Esophagus squamous epithelium (tissue), 5 donors: Measurements from ENCODE around the gene ULBP1. TPM values are rescaled to one million over a fixed set of nuclear protein-coding genes. Genes with fewer than 3 reads are reported as not detected.

Experiments
- DNase-seq: peaks from one replicate; lab custom pipeline; 2025; lab: John Stamatoyannopoulos, UW
- H3K27ac ChIP-seq, 4 donors: fragments of 200-600 bp; sonication (generic); one replicate each; pipeline ENCODE4 v1.5.1; 2016 to 2019; ENCODE audit warnings: mild to moderate bottlenecking in 1 of 4
- H3K27me3 ChIP-seq, 4 donors: fragments of 200-600 bp; sonication (generic); 1 replicate in 3 of 4; 2 replicates in 1 of 4; pipeline versions ENCODE4 v1.5.1 to v1.6.0; 2017 to 2021; ENCODE audit warnings: antibody characterized with exemption in 1 of 4
- H3K36me3 ChIP-seq, 3 donors: fragments of 200-600 bp; sonication (generic); one replicate each; pipeline ENCODE4 v1.5.1; 2016 to 2019
- H3K4me1 ChIP-seq, 3 donors: fragments of 200-600 bp; sonication (generic); one replicate each; pipeline ENCODE4 v1.5.1; 2017 to 2019
- H3K4me3 ChIP-seq, 4 donors: fragments of 200-600 bp; sonication (generic); 1 replicate in 3 of 4; 2 replicates in 1 of 4; pipeline ENCODE4 v1.5.1; 2016 to 2019; ENCODE audit warnings: mild to moderate bottlenecking in 2 of 4, moderate library complexity in 1 of 4
- H3K9me3 ChIP-seq, 3 donors: fragments of 200-600 bp; sonication (generic); one replicate each; pipeline ENCODE4 v1.5.1; 2016 to 2019
- CTCF ChIP-seq, 6 experiments: fragments of 450-650 bp in 4 of 6; fragments of 200-600 bp in 2 of 6; sonication (generic) in 2 of 6; IDR thresholded peaks; one replicate each; pipeline ENCODE4 v1.5.1; 2016 to 2019; ENCODE audit warnings: antibody characterized with exemption in 6 of 6, mild to moderate bottlenecking in 4 of 6, moderate library complexity in 4 of 6
- POLR2A ChIP-seq, 4 donors: fragments of 450-650 bp; IDR thresholded peaks; one replicate each; pipeline ENCODE4 v1.6.1; 2017; ENCODE audit warnings: antibody characterized with exemption in 4 of 4, mild to moderate bottlenecking in 4 of 4, moderate library complexity in 3 of 4
- WGBS, 2 donors: methylation state at CpG; one replicate each; pipeline ENCODE4 v1.1.5; 2018; 5-methylcytosine and 5-hydroxymethylcytosine counted together
- intact Hi-C: fragments of 100-400 bp; cut with DNase I; formaldehyde crosslinking; loops from one replicate; pipeline ENCODE4 v1.15.0; 2022
- total RNA-seq, 4 donors: library from RNA; depleted of rRNA; stranded (reverse); fragments of >200 nt; gene quantifications; one replicate each; pipeline ENCODE4 v1.1.0, GENCODE V29; 2016
- donor health status: DM: yes; HTN: yes; CAD: no.

ULBP1 gene
- total RNA-seq, 4 donors from 2014 or later, result 0.26 to 0.27 TPM; not detected in 2

GRCh38 chr6:150004101-150004782 lies 40.5 kb downstream of the ULBP1 start:
- intact Hi-C loops, result no loop called here

DNA sequence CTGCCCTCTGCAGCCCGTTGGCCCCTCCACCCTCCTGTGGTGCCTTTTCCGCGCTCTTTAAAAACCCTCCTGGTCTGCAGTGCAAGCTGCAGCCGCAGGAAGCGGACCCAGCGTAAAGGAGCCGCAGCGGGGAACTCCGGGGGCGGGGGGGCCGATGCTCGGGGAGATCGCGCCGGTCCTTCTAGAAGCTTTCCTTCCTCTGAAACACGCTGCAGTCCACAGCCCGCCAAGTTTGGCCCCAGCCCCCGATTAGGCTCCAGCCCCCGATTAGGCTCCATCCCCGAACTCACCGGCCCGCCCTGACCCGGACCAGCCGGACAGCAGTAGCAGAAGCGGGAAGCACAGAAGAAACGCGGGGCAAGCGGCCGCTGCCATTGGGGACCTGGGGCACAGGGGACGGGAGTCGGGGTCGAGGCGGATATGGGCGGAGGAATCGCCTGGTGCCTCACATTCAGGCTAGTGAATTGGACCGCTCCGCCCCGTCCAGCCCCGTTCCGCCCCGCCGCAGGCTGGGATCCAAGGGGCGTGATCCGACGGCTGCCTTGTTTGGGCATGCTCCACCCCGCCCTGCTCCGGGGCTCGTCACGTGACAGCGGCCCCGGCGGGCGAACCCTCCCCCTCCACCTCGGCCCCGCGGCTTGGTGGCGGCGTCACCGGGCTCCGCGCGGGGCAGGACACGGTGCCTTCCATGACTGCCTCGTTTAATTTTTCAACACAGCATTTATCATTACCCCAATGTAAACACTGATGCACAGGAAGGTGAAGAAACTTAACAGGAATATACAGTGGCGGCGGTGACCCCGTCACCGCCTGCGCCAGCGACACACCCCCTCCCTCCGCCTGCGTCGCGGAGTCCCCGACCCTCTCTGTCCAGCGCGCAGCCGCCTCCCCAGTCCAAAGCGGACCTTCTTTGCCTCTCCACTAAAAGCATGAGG lies 41.3 kb downstream of the ULBP1 start:
- Histone ChIP-seq H3K4me1 (peaks cover 6 to 29% (median 12%) of the 10 kb centered on the region in 3 donors), H3K27me3 (peaks cover 0 to 97% (median 3%) of the 10 kb centered on the region in 4 donors)
- WGBS, 2 donors, result 0 to 2% methylated on average over 3 to 14 of the region's 79 CpGs

More at GRCh38 chr6:150004101-150004782, 40.5 kb downstream of the ULBP1 start:
- peaks cover 0 to 97% (median 3%) of the 10 kb centered on the region in 4 donors for H3K27me3 ChIP-seq
- 14 to 35% methylated on average over 11 to 14 of the region's 14 CpGs for WGBS, 2 donors
- H3K4me3 ChIP-seq, result peak overlapping the region; percentile 46 to 75 (median 56)
- no peak for DNase-seq
- no peaks in the 10 kb centered on the region for H3K9me3 ChIP-seq
- no peaks in the 10 kb centered on the region for H3K36me3 ChIP-seq
- no peak overlapping the region for H3K27ac ChIP-seq
- no peak for TF ChIP-seq CTCF (IDR thresholded peaks at IDR 0.05)
- TF ChIP-seq POLR2A (IDR thresholded peaks at IDR 0.05), result no peak
- peaks cover 6 to 29% (median 12%) of the 10 kb centered on the region in 3 donors for H3K4me1 ChIP-seq

GRCh38 chr6:150005761-150006651 lies 42.3 kb downstream of the ULBP1 start:
- intact Hi-C loops, result no loop called here

More for the DNA sequence above, 41.3 kb downstream of the ULBP1 start:
- Histone ChIP-seq H3K36me3 (no peaks in the 10 kb centered on the region), H3K27ac (peak overlapping the region in 2 of 4 donors; percentile 0 to 26), H3K9me3 (no peaks in the 10 kb centered on the region), H3K4me3 (peak overlapping the region; percentile 46 to 75 (median 56))
- TF ChIP-seq POLR2A (IDR thresholded peaks at IDR 0.05) (no peak), CTCF (IDR thresholded peaks at IDR 0.05) (peak in 3 of 6 experiments; percentile 6 to 30 (median 6))
- intact Hi-C loops, result no loop called here
- DNase-seq, result peak; percentile 57

GRCh38 chr6:150006961-150007464 lies 43.3 kb downstream of the ULBP1 start:
- no peak overlapping the region for H3K4me3 ChIP-seq
- intact Hi-C loops, result no loop called here
- WGBS, 2 donors, result 61 to 68% methylated on average over 7 of the region's 7 CpGs
- no peak for DNase-seq
- H3K27ac ChIP-seq, result no peak overlapping the region
- no peaks in the 10 kb centered on the region for H3K36me3 ChIP-seq
- H3K9me3 ChIP-seq, result no peaks in the 10 kb centered on the region
- peaks cover 6 to 29% (median 12%) of the 10 kb centered on the region in 3 donors for H3K4me1 ChIP-seq
- TF ChIP-seq CTCF (IDR thresholded peaks at IDR 0.05), result peak in 4 of 6 experiments; percentile 18 to 37 (median 24)
- no peak for TF ChIP-seq POLR2A (IDR thresholded peaks at IDR 0.05)
- H3K27me3 ChIP-seq, result peaks cover 0 to 97% (median 3%) of the 10 kb centered on the region in 4 donors

More at GRCh38 chr6:150005761-150006651, 42.3 kb downstream of the ULBP1 start:
- H3K27me3 ChIP-seq, result peaks cover 0 to 97% (median 3%) of the 10 kb centered on the region in 4 donors
- H3K9me3 ChIP-seq, result no peaks in the 10 kb centered on the region
- H3K4me3 ChIP-seq, result peak overlapping the region; percentile 46 to 75 (median 56)
- no peak for TF ChIP-seq CTCF (IDR thresholded peaks at IDR 0.05)
- no peak for TF ChIP-seq POLR2A (IDR thresholded peaks at IDR 0.05)
- H3K27ac ChIP-seq, result peak overlapping the region in 1 of 4 donors; percentile 0
- no peak for DNase-seq
- H3K36me3 ChIP-seq, result no peaks in the 10 kb centered on the region
- H3K4me1 ChIP-seq, result peaks cover 6 to 29% (median 12%) of the 10 kb centered on the region in 3 donors
- 60 to 89% methylated on average over 6 to 8 of the region's 14 CpGs for WGBS, 2 donors
